OCI-LY3 (cell line): ENCODE results near the gene LIN28B.

Source experiments
- CTCF ChIP-seq: fragments of 200-600, 300-600 bp; sonication (generic); IDR thresholded peaks from 2 replicates; pipeline ENCODE4 v1.5.1; 2014; ENCODE audit warnings: antibody characterized with exemption, low read length, low read depth
- EZH2phosphoT487 ChIP-seq: fragments of 200-600 bp; shearing (Covaris generic); IDR thresholded peaks from 2 replicates; pipeline ENCODE4 v1.6.1; 2018; ENCODE audit warnings: antibody characterized with exemption, mixed run types, low read depth

- TF ChIP-seq CTCF (no peak), EZH2phosphoT487 (no peak)
Measured at GRCh38 chr6:104959026-104959858, 2.3 kb downstream of the LIN28B start.
